Upper lobe of right lung (tissue), 1 donor: ENCODE results near the gene PRKN. TPM values are rescaled to one million over a fixed set of nuclear protein-coding genes. Genes with fewer than 3 reads are reported as not detected.

Source experiments
- ATAC-seq: fragments of 200-7000 bp; cut with Tn5 transposase; one replicate; pipeline ENCODE4 v1.9.1; 2020; ENCODE audit warnings: mild to moderate bottlenecking, moderate library complexity
- DNase-seq: peaks from one replicate; pipeline ENCODE4 v3.0.0-alpha.2; 2020
- H3K27ac ChIP-seq: fragments of 200-600 bp; one replicate; pipeline ENCODE4 v1.8.0; 2022
- H3K27me3 ChIP-seq: fragments of 200-600 bp; one replicate; pipeline ENCODE4 v1.8.0; 2022; ENCODE audit warnings: mild to moderate bottlenecking
- H3K36me3 ChIP-seq: fragments of 200-600 bp; one replicate; pipeline ENCODE4 v1.8.0; 2022
- H3K4me1 ChIP-seq: fragments of 200-600 bp; one replicate; pipeline ENCODE4 v1.8.0; 2022
- H3K4me3 ChIP-seq: fragments of 200-600 bp; one replicate; pipeline ENCODE4 v1.8.0; 2022; ENCODE audit warnings: mild to moderate bottlenecking
- H3K9me3 ChIP-seq: fragments of 200-600 bp; one replicate; pipeline ENCODE4 v1.8.0; 2022
- CTCF ChIP-seq: fragments of 200-600 bp; IDR thresholded peaks from one replicate; pipeline ENCODE4 v1.8.0; 2022; ENCODE audit warnings: antibody characterized with exemption
- intact Hi-C: fragments of 100-400 bp; cut with DNase I; formaldehyde crosslinking; loops from one replicate; pipeline ENCODE4 v1.11.0; 2022
- total RNA-seq: library from RNA; stranded (reverse); fragmentation: NEBNext Ultra II Directional; extraction: Animal tissue kit (Norgen Biotek cat#: 25700); gene quantifications from one replicate; pipeline ENCODE4 v1.2.1, GENCODE V29; 2021
- donor health status: DM: no; HTN: yes; CAD: no; lungs with severe emphysema.

Gene PRKN
- total RNA-seq, 1 donor from 2014 or later = 2.7 TPM

GRCh38 chr6:161644521-161644920 lies 1083.0 kb downstream of the PRKN start:
- Histone ChIP-seq H3K9me3 (no peaks in the 10 kb centered on the region), H3K4me3 (no peak overlapping the region), H3K36me3 (no peaks in the 10 kb centered on the region), H3K27me3 (no peaks in the 10 kb centered on the region), H3K27ac (no peak overlapping the region), H3K4me1 (no peaks in the 10 kb centered on the region)
- no peak for ATAC-seq
- no peak for TF ChIP-seq CTCF
- intact Hi-C loops = no loop called here
- DNase-seq = no peak

GRCh38 chr6:161641175-161641574 lies 1086.4 kb downstream of the PRKN start:
- Histone ChIP-seq H3K27me3 (no peaks in the 10 kb centered on the region), H3K36me3 (no peaks in the 10 kb centered on the region), H3K4me3 (no peak overlapping the region), H3K4me1 (no peaks in the 10 kb centered on the region), H3K27ac (no peak overlapping the region), H3K9me3 (peaks cover 2% of the 10 kb centered on the region)
- no peak for TF ChIP-seq CTCF
- ATAC-seq (no peak), DNase-seq (no peak)
- intact Hi-C loops = no loop called here

DNA sequence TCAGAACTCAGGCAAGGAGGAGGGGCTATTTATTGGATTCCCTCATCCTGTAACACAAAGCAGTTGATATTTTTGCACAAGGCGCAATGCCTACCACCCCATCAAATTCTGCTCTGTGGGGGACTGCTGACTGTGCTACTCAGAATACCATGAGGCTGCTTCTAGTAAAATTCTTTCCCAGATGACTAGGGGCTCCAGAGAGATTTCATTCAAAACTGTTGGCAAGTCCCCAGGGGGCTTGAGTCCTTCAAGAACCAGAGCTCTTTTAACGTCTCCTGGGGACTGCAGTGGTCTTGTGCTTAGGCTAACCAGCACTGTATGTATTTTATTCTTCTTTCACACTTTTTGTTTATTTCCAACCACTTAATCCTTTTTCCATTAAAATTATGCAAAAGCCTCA lies 1087.8 kb downstream of the PRKN start:
- intact Hi-C loops = no loop called here
- Histone ChIP-seq H3K4me3 (no peak overlapping the region), H3K9me3 (peaks cover 2% of the 10 kb centered on the region), H3K27ac (no peak overlapping the region), H3K27me3 (no peaks in the 10 kb centered on the region), H3K36me3 (no peaks in the 10 kb centered on the region), H3K4me1 (no peaks in the 10 kb centered on the region)
- TF ChIP-seq CTCF = no peak
- DNase-seq = no peak
- ATAC-seq = no peak

DNA sequence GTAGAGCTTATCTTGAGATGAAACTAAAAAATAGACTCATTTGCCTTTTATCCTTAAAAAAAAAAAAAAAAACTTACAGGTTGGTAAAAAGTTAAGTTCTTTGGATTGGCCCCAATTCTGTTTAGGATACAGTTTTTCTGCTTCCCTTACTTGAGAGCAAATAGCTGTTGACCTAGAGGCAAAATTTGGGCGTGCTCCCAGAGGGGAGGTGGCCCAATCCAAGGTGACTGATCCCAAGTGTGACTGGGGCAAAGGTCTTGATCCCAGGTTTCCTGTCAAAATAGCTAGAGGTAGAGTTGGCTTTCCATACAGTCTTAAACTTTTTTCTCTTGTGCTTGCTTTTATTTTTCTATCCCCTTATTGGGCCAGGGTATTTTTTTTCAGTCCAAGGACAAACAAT lies 1089.9 kb downstream of the PRKN start:
- no peak for TF ChIP-seq CTCF
- intact Hi-C loops = no loop called here
- Histone ChIP-seq H3K27me3 (no peaks in the 10 kb centered on the region), H3K27ac (no peak overlapping the region), H3K36me3 (no peaks in the 10 kb centered on the region), H3K9me3 (peaks cover 2% of the 10 kb centered on the region), H3K4me1 (no peaks in the 10 kb centered on the region), H3K4me3 (no peak overlapping the region)
- no peak for DNase-seq
- ATAC-seq = no peak

DNA sequence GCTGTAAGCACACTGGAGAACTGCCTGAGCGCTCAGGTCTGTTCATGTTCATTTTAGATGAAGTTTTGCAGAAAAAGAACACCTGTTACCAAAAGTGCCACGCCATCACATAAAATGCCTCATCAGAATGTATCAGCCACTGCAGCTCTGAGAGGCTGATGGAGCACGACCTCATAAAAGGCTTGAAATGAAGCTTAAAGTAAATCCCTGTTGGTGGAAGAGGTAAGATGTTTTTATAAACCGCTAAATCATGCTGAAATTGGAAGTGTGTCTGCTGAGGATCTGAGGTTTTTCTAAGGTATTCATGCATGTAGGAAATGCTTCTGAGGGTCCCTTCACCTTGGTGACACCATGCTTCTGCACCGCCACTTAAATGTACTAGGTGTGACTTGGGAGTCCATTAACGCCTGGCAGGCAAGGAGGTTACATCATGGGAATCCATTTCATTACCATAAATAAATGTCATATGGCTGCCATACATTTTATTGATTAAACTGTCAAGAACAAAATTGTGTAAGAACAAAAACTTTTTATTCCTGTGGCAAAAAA lies 1090.6 kb downstream of the PRKN start:
- Histone ChIP-seq H3K27me3 (no peaks in the 10 kb centered on the region), H3K9me3 (peaks cover 2% of the 10 kb centered on the region), H3K27ac (no peak overlapping the region), H3K4me3 (no peak overlapping the region), H3K36me3 (no peaks in the 10 kb centered on the region), H3K4me1 (peaks cover 3% of the 10 kb centered on the region)
- no peak for TF ChIP-seq CTCF
- no peak for DNase-seq
- ATAC-seq = no peak
- intact Hi-C loops = no loop called here

DNA sequence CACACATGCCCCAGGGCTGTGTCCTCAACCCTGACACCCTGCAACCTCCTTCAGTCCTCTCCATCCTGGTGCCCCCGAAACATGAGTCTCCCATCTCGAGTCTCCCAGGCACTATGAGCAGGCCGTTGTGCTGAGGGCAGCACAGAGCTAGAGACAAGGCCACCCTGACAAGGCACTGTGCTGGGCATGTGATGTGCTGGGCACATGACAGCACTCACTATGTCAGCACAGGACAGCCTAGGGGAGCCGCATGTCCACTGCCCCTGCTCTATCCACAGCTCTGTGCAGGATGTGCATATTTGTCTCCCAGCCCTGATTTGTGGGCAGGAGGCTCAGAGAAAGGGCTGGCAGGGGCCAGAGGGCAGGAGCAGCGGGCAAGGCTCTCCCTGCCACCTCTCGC lies 1091.6 kb downstream of the PRKN start:
- ATAC-seq (peak; percentile 47), DNase-seq (no peak)
- TF ChIP-seq CTCF = no peak
- Histone ChIP-seq H3K4me1 (peaks cover 3% of the 10 kb centered on the region), H3K27me3 (no peaks in the 10 kb centered on the region), H3K4me3 (no peak overlapping the region), H3K27ac (no peak overlapping the region), H3K36me3 (no peaks in the 10 kb centered on the region), H3K9me3 (peaks cover 2% of the 10 kb centered on the region)
- intact Hi-C loops = no loop called here
